Activated B cell treated with CpG ODN at 0.5 μM for 24 hours (primary cell): ENCODE results near the gene CREBL2. TPM values are rescaled to one million over a fixed set of nuclear protein-coding genes. Genes with fewer than 3 reads are reported as not detected.
"Not testable (repeated sequence)": the region's sequence is repeated elsewhere in the genome, so short reads cannot be mapped to it uniquely, and the experiment has no call there.

Experiments
- ATAC-seq: fragments of 200-7000 bp; cut with Tn5 transposase; one replicate; pipeline ENCODE4 v1.10.0; 2021; ENCODE audit warnings: low read depth, mild to moderate bottlenecking, moderate library complexity
- CTCF ChIA-PET: fragments of 350-600 bp; sonication (Branson Sonifier 250); formaldehyde crosslinking; loops from one replicate; lab custom pipeline; 2021; ENCODE audit warnings: antibody characterized with exemption; lab: Charles Lee
- POLR2A ChIA-PET: fragments of 350-600 bp; sonication (Branson Sonifier 250); formaldehyde crosslinking; loops from one replicate; lab custom pipeline; 2021; ENCODE audit warnings: antibody characterized with exemption; lab: Charles Lee
- DNase-seq: peaks from one replicate; pipeline ENCODE4 v3.0.0; 2022
- H3K27ac Mint-ChIP-seq: one replicate; pipeline ENCODE4 v1.8.0; 2020; ENCODE audit warnings: mixed read lengths
- H3K27me3 Mint-ChIP-seq: one replicate; pipeline ENCODE4 v1.8.0; 2021; ENCODE audit warnings: mixed read lengths
- H3K36me3 Mint-ChIP-seq: one replicate; pipeline ENCODE4 v1.8.0; 2021; ENCODE audit warnings: low read depth, mixed read lengths
- H3K4me1 Mint-ChIP-seq: one replicate; pipeline ENCODE4 v1.8.0; 2021; ENCODE audit warnings: mixed read lengths
- H3K4me3 Mint-ChIP-seq: one replicate; pipeline ENCODE4 v1.8.0; 2020; ENCODE audit warnings: mild to moderate bottlenecking, mixed read lengths
- H3K9me3 Mint-ChIP-seq: one replicate; pipeline ENCODE4 v1.8.0; 2020; ENCODE audit warnings: mixed read lengths
- CTCF ChIP-seq: fragments of 200-600 bp; IDR thresholded peaks from one replicate; pipeline ENCODE4 v1.8.0; 2022; ENCODE audit warnings: antibody characterized with exemption, mild to moderate bottlenecking
- intact Hi-C: fragments of 100-400 bp; cut with micrococcal nuclease; formaldehyde crosslinking; loops from one replicate; pipeline ENCODE4 v1.15.1; 2024
- total RNA-seq: library from RNA; stranded (reverse); gene quantifications from 2 replicates; pipeline ENCODE4 v1.2.3, GENCODE V29; 2022

The CREBL2 gene
- total RNA-seq, 1 donor from 2014 or later, result 10.1 TPM

GRCh38 chr12:12587878-12588277, 23.8 kb upstream of the CREBL2 start:
- no peak for ATAC-seq
- Mint-ChIP-seq H3K4me3 (no peak overlapping the region), H3K27ac (no peak overlapping the region), H3K27me3 (peaks cover 10% of the 10 kb centered on the region), H3K9me3 (peaks cover 3% of the 10 kb centered on the region), H3K4me1 (peaks cover 4% of the 10 kb centered on the region), H3K36me3 (no peaks in the 10 kb centered on the region)
- TF ChIP-seq CTCF, result no peak
- ChIA-PET CTCF (interaction anchor here (0.6 to 1.0 kb wide), 2 partner anchors 14 to 47 kb away, joined by 3 to 4 read pairs; no protein-coding TSS in a partner anchor), POLR2A (interaction anchor here (0.6 kb wide), 1 partner anchor 402 kb away, joined by 5 read pairs; no protein-coding TSS in a partner anchor)
- intact Hi-C loops, result no loop called here
- DNase-seq, result no peak

- POLR2A ChIA-PET, H3K9me3 Mint-ChIP-seq, H3K4me3 Mint-ChIP-seq, ATAC-seq, H3K4me1 Mint-ChIP-seq, H3K27ac Mint-ChIP-seq, H3K36me3 Mint-ChIP-seq, DNase-seq, intact Hi-C loops: not testable (repeated sequence)
- CTCF ChIA-PET, result interaction anchor here (0.6 to 1.0 kb wide), 2 partner anchors 14 to 47 kb away, joined by 3 to 4 read pairs; no protein-coding TSS in a partner anchor
- H3K27me3 Mint-ChIP-seq, result peaks cover 10% of the 10 kb centered on the region
Measured at GRCh38 chr12:12588436-12588835, 23.2 kb upstream of the CREBL2 start.

GRCh38 chr12:12590961-12591360, 20.7 kb upstream of the CREBL2 start:
- no peaks in the 10 kb centered on the region for H3K4me1 Mint-ChIP-seq
- peaks cover 10% of the 10 kb centered on the region for H3K27me3 Mint-ChIP-seq
- no peaks in the 10 kb centered on the region for H3K9me3 Mint-ChIP-seq
- POLR2A ChIA-PET, result no interaction called here
- TF ChIP-seq CTCF, result no peak
- H3K4me3 Mint-ChIP-seq, result no peak overlapping the region
- no peak for ATAC-seq
- intact Hi-C loops, result no loop called here
- DNase-seq, result no peak
- H3K36me3 Mint-ChIP-seq, result no peaks in the 10 kb centered on the region
- H3K27ac Mint-ChIP-seq, result no peak overlapping the region
- CTCF ChIA-PET, result no interaction called here

- H3K9me3 Mint-ChIP-seq, result peaks cover 2% of the 10 kb centered on the region
- ChIA-PET POLR2A (interaction anchor here (1.2 kb wide), 1 partner anchor 133 kb away, joined by 4 read pairs; no protein-coding TSS in a partner anchor), CTCF (no interaction called here)
- no peak overlapping the region for H3K27ac Mint-ChIP-seq
- H3K4me3 Mint-ChIP-seq, result no peak overlapping the region
- no peak for TF ChIP-seq CTCF
- intact Hi-C loops, result no loop called here
- H3K4me1 Mint-ChIP-seq, result no peaks in the 10 kb centered on the region
- H3K36me3 Mint-ChIP-seq, result no peaks in the 10 kb centered on the region
- DNase-seq (no peak), ATAC-seq (no peak)
- peaks cover 10% of the 10 kb centered on the region for H3K27me3 Mint-ChIP-seq
Measured at GRCh38 chr12:12592930-12593329, 18.7 kb upstream of the CREBL2 start.

GRCh38 chr12:12595929-12596328, 15.7 kb upstream of the CREBL2 start:
- H3K4me1 Mint-ChIP-seq, POLR2A ChIA-PET, CTCF ChIA-PET, H3K4me3 Mint-ChIP-seq, DNase-seq, ATAC-seq, H3K9me3 Mint-ChIP-seq, H3K27ac Mint-ChIP-seq, intact Hi-C loops, H3K27me3 Mint-ChIP-seq, H3K36me3 Mint-ChIP-seq: not testable (repeated sequence)

GRCh38 chr12:12596598-12596997, 15.1 kb upstream of the CREBL2 start:
- intact Hi-C loops, ATAC-seq, DNase-seq, H3K4me3 Mint-ChIP-seq, H3K27me3 Mint-ChIP-seq, H3K27ac Mint-ChIP-seq, H3K9me3 Mint-ChIP-seq, POLR2A ChIA-PET, CTCF ChIA-PET, H3K36me3 Mint-ChIP-seq, H3K4me1 Mint-ChIP-seq: not testable (repeated sequence)

GRCh38 chr12:12598864-12599263, 12.8 kb upstream of the CREBL2 start:
- DNase-seq, result no peak
- ATAC-seq, result no peak
- H3K27ac Mint-ChIP-seq, result no peak overlapping the region
- intact Hi-C loops, result no loop called here
- no peaks in the 10 kb centered on the region for H3K36me3 Mint-ChIP-seq
- no peak for TF ChIP-seq CTCF
- H3K4me3 Mint-ChIP-seq, result no peak overlapping the region
- CTCF ChIA-PET, result no interaction called here
- no peaks in the 10 kb centered on the region for H3K4me1 Mint-ChIP-seq
- peaks cover 2% of the 10 kb centered on the region for H3K9me3 Mint-ChIP-seq
- POLR2A ChIA-PET, result no interaction called here
- H3K27me3 Mint-ChIP-seq, result peaks cover 5% of the 10 kb centered on the region
